MCF 10A (cell line): ENCODE data around the gene NEAT1. TPM values are rescaled to one million over a fixed set of nuclear protein-coding genes. Genes with fewer than 3 reads are reported as not detected.

ENCODE experiments used
- BruUV-seq: library from RNA; stranded (reverse); fragments of 400-500 nt; replicated peaks from 2 replicates; lab custom pipeline; 2021; lab: Mats Ljungman, UMichigan
- CTCF ChIA-PET: fragments of 300-600 bp; sonication (Branson Sonifier 250); formaldehyde crosslinking; extraction: SDS; loops from one replicate; lab custom pipeline; 2021; ENCODE audit warnings: antibody characterized with exemption, inconsistent platforms; lab: Yijun Ruan, JAX
- POLR2A ChIA-PET: fragments of 300-600, 350-650 bp; sonication (Branson Sonifier 250); formaldehyde crosslinking; extraction: SDS; loops from one replicate; lab custom pipeline; 2020; ENCODE audit warnings: antibody characterized with exemption, inconsistent platforms; lab: Yijun Ruan, JAX
- DNase-seq: peaks from one replicate; pipeline ENCODE4 v3.0.0-alpha.2; 2018; ENCODE audit not compliant: unreplicated experiment
- H3K27ac Mint-ChIP-seq: one replicate; pipeline ENCODE4 v1.8.0; 2022; ENCODE audit warnings: mild to moderate bottlenecking, low read depth, mixed read lengths; ENCODE audit not compliant: unreplicated experiment
- H3K27me3 Mint-ChIP-seq: one replicate; pipeline ENCODE4 v1.8.0; 2022; ENCODE audit warnings: mixed read lengths; ENCODE audit not compliant: insufficient read depth, unreplicated experiment
- H3K36me3 Mint-ChIP-seq: one replicate; pipeline ENCODE4 v1.8.0; 2022; ENCODE audit warnings: mild to moderate bottlenecking, moderate library complexity, mixed read lengths; ENCODE audit not compliant: insufficient read depth, unreplicated experiment
- H3K4me1 Mint-ChIP-seq: one replicate; pipeline ENCODE4 v1.8.0; 2022; ENCODE audit warnings: mixed read lengths; ENCODE audit not compliant: insufficient read depth, unreplicated experiment
- H3K4me3 Mint-ChIP-seq: one replicate; pipeline ENCODE4 v1.8.0; 2022; ENCODE audit warnings: mild to moderate bottlenecking, moderate library complexity, mixed read lengths; ENCODE audit not compliant: unreplicated experiment
- H3K9me3 Mint-ChIP-seq: one replicate; pipeline ENCODE4 v1.8.0; 2022; ENCODE audit warnings: mixed read lengths; ENCODE audit not compliant: unreplicated experiment
- intact Hi-C: fragments of 100-400 bp; cut with micrococcal nuclease; formaldehyde crosslinking; loops from 2 replicates; pipeline ENCODE4 v1.14.1; 2022
- total RNA-seq: library from RNA; stranded (reverse); gene quantifications from 2 replicates; pipeline ENCODE4 v1.2.3, GENCODE V29; 2022
- TF ChIP-seq, protein P1 (sequence below): fragments of 200-600 bp; IDR thresholded peaks from one replicate; pipeline ENCODE4 v1.8.0; 2022; ENCODE audit warnings: antibody characterized with exemption, mild to moderate bottlenecking; ENCODE audit not compliant: unreplicated experiment

NEAT1 gene
- total RNA-seq, 1 experiment from 2014 or later, result 1,026 TPM

DNA sequence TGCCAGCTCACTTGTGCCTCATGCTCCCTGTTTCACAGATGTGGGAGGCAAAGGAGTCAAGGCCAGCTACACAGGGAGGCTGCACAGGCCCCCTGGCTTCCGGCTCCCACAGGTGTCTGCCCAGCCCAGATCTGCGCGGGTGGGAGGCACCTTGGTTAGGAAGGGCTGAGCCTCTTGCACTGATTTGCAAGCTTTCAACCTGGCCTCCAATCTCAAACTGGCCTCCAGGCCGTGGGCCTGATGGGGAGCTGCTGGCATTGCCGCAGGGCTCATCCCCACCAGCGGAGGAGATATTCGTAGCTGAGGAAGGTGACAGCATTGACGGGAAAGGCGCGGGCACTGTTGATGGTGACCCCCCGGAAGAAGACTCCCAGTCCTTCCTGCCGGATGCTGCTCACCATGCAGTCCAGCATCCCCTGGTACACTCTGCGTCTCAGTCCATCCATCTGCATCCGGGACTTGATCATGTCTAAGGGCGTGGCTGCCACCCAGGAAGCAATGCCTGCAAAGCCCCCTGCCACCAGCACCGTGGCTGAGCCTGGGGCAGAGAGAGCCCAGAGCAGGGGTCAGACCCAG is 46.4 kb upstream of the NEAT1 start:
- BruUV-seq, result no TSS peak
- Mint-ChIP-seq H3K4me3 (no peak overlapping the region), H3K4me1 (peaks cover 14% of the 10 kb centered on the region), H3K36me3 (no peaks in the 10 kb centered on the region), H3K27ac (no peak overlapping the region), H3K27me3 (no peaks in the 10 kb centered on the region), H3K9me3 (no peaks in the 10 kb centered on the region)
- ChIA-PET CTCF (interaction anchor here (0.7 kb wide), 1 partner anchor 207 kb away, joined by 3 read pairs; no protein-coding TSS in a partner anchor), POLR2A (interaction anchor here (0.8 to 1.2 kb wide), 2 partner anchors 9 to 40 kb away, joined by 3 read pairs; no protein-coding TSS in a partner anchor)
- no peak for DNase-seq
- TF ChIP-seq, protein P1, sequence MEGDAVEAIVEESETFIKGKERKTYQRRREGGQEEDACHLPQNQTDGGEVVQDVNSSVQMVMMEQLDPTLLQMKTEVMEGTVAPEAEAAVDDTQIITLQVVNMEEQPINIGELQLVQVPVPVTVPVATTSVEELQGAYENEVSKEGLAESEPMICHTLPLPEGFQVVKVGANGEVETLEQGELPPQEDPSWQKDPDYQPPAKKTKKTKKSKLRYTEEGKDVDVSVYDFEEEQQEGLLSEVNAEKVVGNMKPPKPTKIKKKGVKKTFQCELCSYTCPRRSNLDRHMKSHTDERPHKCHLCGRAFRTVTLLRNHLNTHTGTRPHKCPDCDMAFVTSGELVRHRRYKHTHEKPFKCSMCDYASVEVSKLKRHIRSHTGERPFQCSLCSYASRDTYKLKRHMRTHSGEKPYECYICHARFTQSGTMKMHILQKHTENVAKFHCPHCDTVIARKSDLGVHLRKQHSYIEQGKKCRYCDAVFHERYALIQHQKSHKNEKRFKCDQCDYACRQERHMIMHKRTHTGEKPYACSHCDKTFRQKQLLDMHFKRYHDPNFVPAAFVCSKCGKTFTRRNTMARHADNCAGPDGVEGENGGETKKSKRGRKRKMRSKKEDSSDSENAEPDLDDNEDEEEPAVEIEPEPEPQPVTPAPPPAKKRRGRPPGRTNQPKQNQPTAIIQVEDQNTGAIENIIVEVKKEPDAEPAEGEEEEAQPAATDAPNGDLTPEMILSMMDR, result no peak
- intact Hi-C loops, result no loop called here

- no peak overlapping the region for H3K27ac Mint-ChIP-seq
- H3K9me3 Mint-ChIP-seq, result no peaks in the 10 kb centered on the region
- TF ChIP-seq, protein P1, result no peak
- no TSS peak for BruUV-seq
- H3K4me3 Mint-ChIP-seq, result no peak overlapping the region
- ChIA-PET POLR2A (interaction anchor here (12.1 kb wide), 1 partner anchor 125 kb away, joined by 342 read pairs; the partner anchor contains the start of gene MALAT1), CTCF (no interaction called here)
- intact Hi-C loops, result no loop called here
- peaks cover 11% of the 10 kb centered on the region for H3K4me1 Mint-ChIP-seq
- no peak for DNase-seq
- no peaks in the 10 kb centered on the region for H3K36me3 Mint-ChIP-seq
- H3K27me3 Mint-ChIP-seq, result no peaks in the 10 kb centered on the region
Observed at GRCh38 chr11:65377036-65377435, 45.6 kb upstream of the NEAT1 start.

DNA sequence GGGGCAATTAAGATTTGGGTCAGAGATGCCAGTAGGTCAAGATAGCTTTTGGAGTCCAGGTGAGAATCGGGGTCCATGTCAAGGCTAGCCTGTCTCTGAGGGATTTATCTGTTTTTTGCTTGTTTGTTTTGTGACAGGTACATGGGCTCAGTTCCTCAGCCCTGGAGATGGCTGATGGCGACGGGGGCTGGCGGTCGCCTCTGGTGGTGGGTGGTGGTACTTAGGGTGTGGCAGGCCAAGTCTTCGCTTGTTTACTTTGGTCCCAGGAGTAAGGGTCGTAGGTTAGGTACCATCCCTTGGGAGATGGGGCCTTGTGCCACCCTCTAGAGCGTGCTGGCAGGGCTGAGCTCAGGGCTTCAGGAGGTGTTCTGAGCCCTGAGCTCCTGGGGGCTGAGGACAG is 44.8 kb upstream of the NEAT1 start:
- BruUV-seq, result no TSS peak
- Mint-ChIP-seq H3K27me3 (no peaks in the 10 kb centered on the region), H3K27ac (no peak overlapping the region), H3K9me3 (no peaks in the 10 kb centered on the region), H3K4me3 (no peak overlapping the region), H3K4me1 (peaks cover 16% of the 10 kb centered on the region), H3K36me3 (peaks cover 4% of the 10 kb centered on the region)
- no peak for DNase-seq
- intact Hi-C loops, result no loop called here
- POLR2A ChIA-PET, result interaction anchor here (0.7 to 14.8 kb wide), 4 partner anchors 10 to 935 kb away, joined by 3 to 426 read pairs (median 173); partner anchors contain the start of genes MALAT1 and NEAT1
- CTCF ChIA-PET, result interaction anchor here (1.0 to 1.2 kb wide), 2 partner anchors 48 to 139 kb away, joined by 3 to 4 read pairs; no protein-coding TSS in a partner anchor
- TF ChIP-seq, protein P1, result no peak

- ChIA-PET CTCF (interaction anchor here (1.0 to 1.2 kb wide), 2 partner anchors 49 to 139 kb away, joined by 3 to 4 read pairs; no protein-coding TSS in a partner anchor), POLR2A (interaction anchor here (0.8 to 14.8 kb wide), 3 partner anchors 9 to 124 kb away, joined by 4 to 426 read pairs (median 342); partner anchors contain the start of genes MALAT1 and NEAT1)
- Mint-ChIP-seq H3K27ac (no peak overlapping the region), H3K9me3 (no peaks in the 10 kb centered on the region), H3K4me3 (no peak overlapping the region), H3K4me1 (peaks cover 22% of the 10 kb centered on the region), H3K27me3 (no peaks in the 10 kb centered on the region), H3K36me3 (peaks cover 6% of the 10 kb centered on the region)
- intact Hi-C loops, result no loop called here
- no peak for DNase-seq
- BruUV-seq, result no TSS peak
- TF ChIP-seq, protein P1, result no peak
Observed at GRCh38 chr11:65378208-65378927, 44.2 kb upstream of the NEAT1 start.
